Endodermal cell (in vitro differentiated cells): ENCODE results near the gene PIGK. TPM values are rescaled to one million over a fixed set of nuclear protein-coding genes. Genes with fewer than 3 reads are reported as not detected.

ENCODE experiments used
- DNase-seq: peaks from one replicate; pipeline ENCODE4 v3.0.0-alpha.2; 2017
- H3K27ac ChIP-seq: 2 replicates; pipeline ENCODE4 v1.5.1; 2013; ENCODE audit warnings: mild to moderate bottlenecking, low read depth, low read length, moderate library complexity
- H3K27me3 ChIP-seq: 2 replicates; pipeline ENCODE4 v1.6.1; 2013; ENCODE audit warnings: mild to moderate bottlenecking, low read length, moderate library complexity; ENCODE audit not compliant: insufficient read depth, control insufficient read depth, poor library complexity, severe bottlenecking
- H3K36me3 ChIP-seq: 2 replicates; pipeline ENCODE4 v1.7.0; 2013; ENCODE audit warnings: mild to moderate bottlenecking, low read length, moderate library complexity; ENCODE audit not compliant: control insufficient read depth, insufficient read depth
- H3K4me1 ChIP-seq: one replicate; pipeline ENCODE4 v1.7.0; 2013; ENCODE audit warnings: low read length; ENCODE audit not compliant: control insufficient read depth, insufficient read depth
- H3K4me3 ChIP-seq: 2 replicates; pipeline ENCODE4 v1.5.1; 2013; ENCODE audit warnings: mild to moderate bottlenecking, low read length, moderate library complexity
- H3K9ac ChIP-seq: 2 replicates; pipeline ENCODE4 v1.6.1; 2013; ENCODE audit warnings: mild to moderate bottlenecking, low read length, moderate library complexity; ENCODE audit not compliant: poor library complexity, severe bottlenecking; ENCODE audit errors: extremely low read depth
- H3K9me3 ChIP-seq: 2 replicates; pipeline ENCODE4 v1.6.1; 2013; ENCODE audit warnings: mild to moderate bottlenecking, low read length, moderate library complexity; ENCODE audit not compliant: control insufficient read depth
- H3K27ac Mint-ChIP-seq: 2 replicates; pipeline ENCODE4 v1.8.0; 2020; ENCODE audit warnings: mixed read lengths
- H3K27me3 Mint-ChIP-seq: 2 replicates; pipeline ENCODE4 v1.8.0; 2021; ENCODE audit warnings: mild to moderate bottlenecking, mixed read lengths; ENCODE audit not compliant: insufficient read depth
- H3K36me3 Mint-ChIP-seq: 2 replicates; pipeline ENCODE4 v1.8.0; 2020; ENCODE audit warnings: low read depth, mixed read lengths
- H3K4me1 Mint-ChIP-seq: 2 replicates; pipeline ENCODE4 v1.8.0; 2020; ENCODE audit warnings: mixed read lengths
- H3K4me3 Mint-ChIP-seq: 2 replicates; pipeline ENCODE4 v1.8.0; 2020; ENCODE audit warnings: mild to moderate bottlenecking, moderate library complexity, mixed read lengths
- H3K9me3 Mint-ChIP-seq: 2 replicates; pipeline ENCODE4 v1.8.0; 2020; ENCODE audit warnings: mild to moderate bottlenecking, mixed read lengths
- CTCF ChIP-seq: fragments of 200-600 bp; sonication (generic); conservative IDR thresholded peaks from 2 replicates; pipeline ENCODE4 v1.5.0; 2021; ENCODE audit warnings: antibody characterized with exemption, mild to moderate bottlenecking
- WGBS, 2 experiments: methylation state at CpG; one replicate each; pipeline versions ENCODE4 v1.1.5 to v1.1.7; 2013; ENCODE audit warnings: missing lambda C conversion rate in 2 of 2, mixed read lengths in 1 of 2; ENCODE audit not compliant: insufficient coverage in 1 of 2, insufficient read length in 1 of 2; 5-methylcytosine and 5-hydroxymethylcytosine counted together
- total RNA-seq, 2 donors: library from RNA; stranded (reverse); fragmentation: NEBNext Ultra II Directional in 1 of 2; extraction: Animal tissue kit (Norgen Biotek cat#: 25700) in 1 of 2; gene quantifications; 2 replicates in 1 of 2; 3 replicates in 1 of 2; pipeline ENCODE4 v1.2.1, GENCODE V29; 2021

PIGK gene
- total RNA-seq, 2 donors from 2014 or later, result 19.9 to 26.7 TPM

- WGBS, 2 experiments, result 90 to 100% methylated on average over 1 to 2 of the region's 2 CpGs
- H3K4me3 Mint-ChIP-seq, result no peak overlapping the region
- TF ChIP-seq CTCF, result no peak
- H3K27me3 ChIP-seq, result no peaks in the 10 kb centered on the region
- H3K9me3 ChIP-seq, result no peaks in the 10 kb centered on the region
- no peak overlapping the region for H3K27ac ChIP-seq
- H3K27ac Mint-ChIP-seq, result no peak overlapping the region
- no peaks in the 10 kb centered on the region for H3K36me3 Mint-ChIP-seq
- H3K9ac ChIP-seq, result no peak overlapping the region
- DNase-seq, result no peak
- no peaks in the 10 kb centered on the region for H3K27me3 Mint-ChIP-seq
- H3K4me3 ChIP-seq, result no peak overlapping the region
- H3K36me3 ChIP-seq, result no peaks in the 10 kb centered on the region
- H3K4me1 ChIP-seq, result no peaks in the 10 kb centered on the region
- H3K9me3 Mint-ChIP-seq, result no peaks in the 10 kb centered on the region
- H3K4me1 Mint-ChIP-seq, result peaks cover 13% of the 10 kb centered on the region
Measured at GRCh38 chr1:77089756-77090155, 129.5 kb downstream of the PIGK start.

- no peak overlapping the region for H3K4me3 Mint-ChIP-seq
- no peak for DNase-seq
- peaks cover 3% of the 10 kb centered on the region for H3K36me3 Mint-ChIP-seq
- no peak overlapping the region for H3K27ac Mint-ChIP-seq
- Histone ChIP-seq H3K4me3 (no peak overlapping the region), H3K9ac (no peak overlapping the region), H3K36me3 (no peaks in the 10 kb centered on the region), H3K27me3 (no peaks in the 10 kb centered on the region), H3K27ac (no peak overlapping the region), H3K4me1 (no peaks in the 10 kb centered on the region), H3K9me3 (no peaks in the 10 kb centered on the region)
- peak; percentile 35 for TF ChIP-seq CTCF
- H3K27me3 Mint-ChIP-seq, result no peaks in the 10 kb centered on the region
- peaks cover 13% of the 10 kb centered on the region for H3K4me1 Mint-ChIP-seq
- WGBS, 2 experiments, result 80 to 100% methylated on average over 1 of the region's 1 CpG
- no peaks in the 10 kb centered on the region for H3K9me3 Mint-ChIP-seq
Measured at GRCh38 chr1:77085109-77085508, 134.1 kb downstream of the PIGK start.

- Mint-ChIP-seq H3K27ac (no peak overlapping the region), H3K9me3 (no peaks in the 10 kb centered on the region), H3K4me3 (no peak overlapping the region), H3K4me1 (peaks cover 13% of the 10 kb centered on the region), H3K27me3 (no peaks in the 10 kb centered on the region), H3K36me3 (peaks cover 3% of the 10 kb centered on the region)
- no peaks in the 10 kb centered on the region for H3K9me3 ChIP-seq
- H3K4me3 ChIP-seq, result no peak overlapping the region
- H3K27me3 ChIP-seq, result no peaks in the 10 kb centered on the region
- 82 to 83% methylated on average over 1 to 2 of the region's 2 CpGs for WGBS, 2 experiments
- no peak overlapping the region for H3K27ac ChIP-seq
- no peak overlapping the region for H3K9ac ChIP-seq
- DNase-seq, result no peak
- H3K4me1 ChIP-seq, result no peaks in the 10 kb centered on the region
- no peaks in the 10 kb centered on the region for H3K36me3 ChIP-seq
- peak; percentile 38 for TF ChIP-seq CTCF
Measured at GRCh38 chr1:77084457-77084856, 134.8 kb downstream of the PIGK start.
